Lung (tissue), 16 donors: ENCODE measurements around the gene DEFB110. TPM values are rescaled to one million over a fixed set of nuclear protein-coding genes. Genes with fewer than 3 reads are reported as not detected.

Source experiments
- ATAC-seq: fragments of 200-7000 bp; cut with Tn5 transposase; one replicate; pipeline ENCODE4 v1.9.1; 2020; ENCODE audit warnings: moderate number of reproducible peaks; ENCODE audit not compliant: insufficient read depth, low FRiP score
- DNase-seq, 3 donors: peaks; one replicate each; pipeline ENCODE4 v3.0.0-alpha.2; 2013 to 2017
- H3K27ac ChIP-seq, 2 donors: one replicate each; pipeline ENCODE4 v1.5.1; 2013; ENCODE audit warnings: mild to moderate bottlenecking in 2 of 2, moderate library complexity in 2 of 2, control low read depth in 1 of 2, inconsistent platforms in 1 of 2, low read depth in 1 of 2, low read length in 1 of 2
- H3K27me3 ChIP-seq, 3 donors: one replicate each; pipeline ENCODE4 v1.5.1; 2013; ENCODE audit warnings: low read length in 2 of 3; ENCODE audit not compliant: control insufficient read depth in 3 of 3, insufficient read depth in 3 of 3
- H3K36me3 ChIP-seq, 4 donors: one replicate each; pipeline ENCODE4 v1.5.1; 2013; ENCODE audit warnings: low read length in 4 of 4, mild to moderate bottlenecking in 1 of 4, moderate library complexity in 1 of 4; ENCODE audit not compliant: control insufficient read depth in 4 of 4, insufficient read depth in 4 of 4
- H3K4me1 ChIP-seq, 5 donors: one replicate each; pipeline ENCODE4 v1.5.1; 2013; ENCODE audit warnings: low read length in 5 of 5, mild to moderate bottlenecking in 2 of 5, moderate library complexity in 1 of 5; ENCODE audit not compliant: control insufficient read depth in 5 of 5, insufficient read depth in 5 of 5
- H3K4me3 ChIP-seq: one replicate; pipeline ENCODE4 v1.5.1; 2013; ENCODE audit warnings: mild to moderate bottlenecking, control low read depth, moderate library complexity
- H3K9ac ChIP-seq, 2 donors: one replicate each; pipeline ENCODE4 v1.5.1; 2013; ENCODE audit warnings: low read length in 2 of 2, control low read depth in 1 of 2; ENCODE audit not compliant: insufficient read depth in 1 of 2
- H3K9me3 ChIP-seq, 4 donors: one replicate each; pipeline ENCODE4 v1.5.1; 2013; ENCODE audit warnings: low read length in 3 of 4, mild to moderate bottlenecking in 1 of 4, moderate library complexity in 1 of 4; ENCODE audit not compliant: control insufficient read depth in 4 of 4, insufficient read depth in 3 of 4
- WGBS, 2 donors: extraction: QIAGEN DNeasy Blood & Tissue Kit; methylation state at CpG; one replicate each; pipeline ENCODE4 v1.1.7; 2013; 5-methylcytosine and 5-hydroxymethylcytosine counted together
- long read RNA-seq, 5 donors: transcript quantifications; one replicate each; lab custom pipeline, GENCODE V29; 2026
- polyA plus RNA-seq, 2 donors: library from polyadenylated mRNA; stranded (reverse); fragments of 200-250 nt; gene quantifications; one replicate each; pipeline ENCODE4 v1.2.1, GENCODE V29; 2013
- total RNA-seq, 2 donors: library from RNA; depleted of rRNA in 1 of 2; stranded (reverse); fragments of >200 nt in 1 of 2; gene quantifications; one replicate each; pipeline ENCODE4 v1.2.1, GENCODE V29; 2014 to 2021
- TF ChIP-seq, protein P1 (sequence below): IDR thresholded peaks from 2 replicates; pipeline ENCODE4 v1.5.1; 2012; ENCODE audit warnings: mild to moderate bottlenecking; ENCODE audit errors: control extremely low read depth, extremely low read depth
- donor health status: control.
- donor health status: control.
- donor health status: Bipolar disorder and iron deficiency.
- donor health status: healthy.
- donor health status: DM: yes; HTN: yes; CAD: no.

Gene DEFB110
- not detected for total RNA-seq
- not detected for polyA plus RNA-seq
- long read RNA-seq, donor 1: 0 reads
- long read RNA-seq, donor 2: 0 reads
- long read RNA-seq, donor 3: 0 reads
- long read RNA-seq, donor 4: 0 reads
- long read RNA-seq, donor 5: 0 reads

DNA sequence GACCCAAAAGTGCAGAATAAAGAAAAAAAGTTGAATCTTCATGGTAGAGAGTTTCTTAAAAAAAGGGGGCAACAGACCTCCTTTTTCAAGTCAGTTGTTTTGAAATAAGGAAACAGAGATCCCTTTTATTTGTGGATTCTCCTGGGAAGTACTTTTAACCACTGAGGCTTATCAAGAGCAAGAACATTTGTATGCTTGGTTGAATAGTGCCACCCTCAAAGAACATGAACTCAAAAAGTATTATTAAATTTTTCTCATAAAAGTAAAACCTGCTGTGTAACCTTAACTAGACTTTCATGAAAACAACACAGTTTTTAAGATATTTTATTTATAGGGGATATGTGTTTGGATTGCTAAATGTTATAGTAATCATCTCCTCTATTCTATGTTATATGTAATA is at the start of gene DEFB110:
Gene DEFB110, minus strand, starts transcription at position 101 of the 400 bp plus-strand sequence. Its CDS starts 59 bp downstream, at position 42.
- Histone ChIP-seq H3K27ac (no peak within 1 kb of the TSS), H3K4me3 (no peak within 1 kb of the TSS), H3K27me3 (no peaks in the 10 kb centered on the region), H3K9ac (no peak within 1 kb of the TSS), H3K36me3 (no peaks in the 10 kb centered on the region), H3K4me1 (no peaks in the 10 kb centered on the region), H3K9me3 (no peaks in the 10 kb centered on the region)
- TF ChIP-seq, protein P1, sequence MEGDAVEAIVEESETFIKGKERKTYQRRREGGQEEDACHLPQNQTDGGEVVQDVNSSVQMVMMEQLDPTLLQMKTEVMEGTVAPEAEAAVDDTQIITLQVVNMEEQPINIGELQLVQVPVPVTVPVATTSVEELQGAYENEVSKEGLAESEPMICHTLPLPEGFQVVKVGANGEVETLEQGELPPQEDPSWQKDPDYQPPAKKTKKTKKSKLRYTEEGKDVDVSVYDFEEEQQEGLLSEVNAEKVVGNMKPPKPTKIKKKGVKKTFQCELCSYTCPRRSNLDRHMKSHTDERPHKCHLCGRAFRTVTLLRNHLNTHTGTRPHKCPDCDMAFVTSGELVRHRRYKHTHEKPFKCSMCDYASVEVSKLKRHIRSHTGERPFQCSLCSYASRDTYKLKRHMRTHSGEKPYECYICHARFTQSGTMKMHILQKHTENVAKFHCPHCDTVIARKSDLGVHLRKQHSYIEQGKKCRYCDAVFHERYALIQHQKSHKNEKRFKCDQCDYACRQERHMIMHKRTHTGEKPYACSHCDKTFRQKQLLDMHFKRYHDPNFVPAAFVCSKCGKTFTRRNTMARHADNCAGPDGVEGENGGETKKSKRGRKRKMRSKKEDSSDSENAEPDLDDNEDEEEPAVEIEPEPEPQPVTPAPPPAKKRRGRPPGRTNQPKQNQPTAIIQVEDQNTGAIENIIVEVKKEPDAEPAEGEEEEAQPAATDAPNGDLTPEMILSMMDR: no peak
- no peak for ATAC-seq
- DNase-seq: no peak

DNA sequence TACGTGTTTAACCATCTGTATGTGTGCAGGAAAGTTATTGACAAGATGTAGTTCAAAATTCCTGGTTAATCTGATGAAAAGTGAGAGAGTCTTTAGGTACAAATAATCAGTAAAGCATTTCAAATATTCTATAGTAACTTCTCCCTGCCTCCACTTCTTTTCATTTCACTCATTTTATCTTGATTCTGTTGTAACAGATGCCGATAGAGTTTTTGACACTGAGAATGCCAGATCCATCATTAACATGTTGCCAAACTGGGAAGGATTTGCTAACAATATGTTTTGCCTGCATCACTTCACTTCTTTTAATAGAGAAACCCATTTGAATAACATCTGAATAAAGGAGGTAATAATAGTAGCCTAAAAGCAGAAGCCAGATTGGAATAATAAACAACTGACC is 48.3 kb upstream of the DEFB110 start:
- Histone ChIP-seq H3K4me1 (no peaks in the 10 kb centered on the region), H3K9me3 (no peaks in the 10 kb centered on the region), H3K4me3 (no peak overlapping the region), H3K27ac (no peak overlapping the region), H3K9ac (no peak overlapping the region), H3K27me3 (no peaks in the 10 kb centered on the region), H3K36me3 (no peaks in the 10 kb centered on the region)
- TF ChIP-seq, protein P1: no peak
- DNase-seq (no peak), ATAC-seq (no peak)
- 89% methylated on average over 2 of the region's 2 CpGs for WGBS, 2 donors

DNA sequence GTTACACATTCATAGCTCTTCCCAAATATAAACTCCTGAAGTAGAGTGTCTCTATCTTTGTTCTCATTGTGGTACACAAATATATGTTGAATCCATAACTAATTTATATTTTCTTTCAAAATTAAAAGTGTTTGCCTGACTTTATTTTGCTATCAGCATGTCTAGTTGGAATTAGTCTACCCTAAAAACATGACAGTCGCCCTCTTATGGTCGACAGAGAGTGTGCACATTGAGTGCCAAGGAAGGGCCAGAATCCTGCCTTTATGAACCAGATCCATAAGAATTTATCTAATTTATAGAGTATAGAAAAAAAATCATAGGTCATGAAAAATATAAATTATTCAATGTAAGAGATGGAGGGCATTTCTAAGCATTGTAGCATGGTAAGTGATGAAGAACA is 40.3 kb upstream of the DEFB110 start:
- Histone ChIP-seq H3K27me3 (no peaks in the 10 kb centered on the region), H3K4me1 (no peaks in the 10 kb centered on the region), H3K4me3 (no peak overlapping the region), H3K27ac (no peak overlapping the region), H3K9me3 (no peaks in the 10 kb centered on the region), H3K9ac (no peak overlapping the region), H3K36me3 (no peaks in the 10 kb centered on the region)
- 8 to 14% methylated on average over 2 of the region's 2 CpGs for WGBS, 2 donors
- no peak for ATAC-seq
- TF ChIP-seq, protein P1: no peak
- no peak for DNase-seq

DNA sequence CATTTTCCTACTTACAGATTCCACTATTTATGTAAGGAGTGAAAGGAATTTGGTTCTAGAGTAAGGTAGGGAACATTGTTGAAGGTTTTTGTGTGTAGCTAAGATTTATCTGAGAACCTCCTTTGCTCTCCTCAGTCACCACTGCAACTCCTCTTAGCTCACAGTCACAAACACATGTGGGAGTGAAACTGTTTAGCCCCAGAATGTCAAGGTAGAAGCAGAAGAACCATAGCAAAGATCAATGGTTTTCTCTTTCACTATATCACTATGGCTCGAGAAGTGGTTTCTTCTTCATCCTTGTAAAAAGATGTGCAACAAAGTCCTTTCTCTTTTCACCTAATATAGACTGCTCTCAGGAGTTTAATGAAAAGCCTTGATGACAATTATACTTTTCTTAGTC is 34.4 kb upstream of the DEFB110 start:
- Histone ChIP-seq H3K27ac (no peak overlapping the region), H3K4me1 (no peaks in the 10 kb centered on the region), H3K9me3 (no peaks in the 10 kb centered on the region), H3K9ac (no peak overlapping the region), H3K4me3 (no peak overlapping the region), H3K36me3 (no peaks in the 10 kb centered on the region), H3K27me3 (no peaks in the 10 kb centered on the region)
- no peak for DNase-seq
- no peak for ATAC-seq
- TF ChIP-seq, protein P1: no peak
- WGBS, 2 donors: 85 to 88% methylated on average over 1 of the region's 1 CpG
